HG02678 (cell line): ENCODE data around the gene SLC29A3.

ENCODE experiments used
- ATAC-seq: cut with Tn5 transposase; IDR thresholded peaks from one replicate; pipeline ENCODE4 v1.9.1; 2021; ENCODE audit warnings: mild to moderate bottlenecking, moderate library complexity; ENCODE audit not compliant: unreplicated experiment

The SLC29A3 gene

GRCh38 chr10:71390461-71390835, 71.4 kb downstream of the SLC29A3 start:
- ATAC-seq: no peak

DNA sequence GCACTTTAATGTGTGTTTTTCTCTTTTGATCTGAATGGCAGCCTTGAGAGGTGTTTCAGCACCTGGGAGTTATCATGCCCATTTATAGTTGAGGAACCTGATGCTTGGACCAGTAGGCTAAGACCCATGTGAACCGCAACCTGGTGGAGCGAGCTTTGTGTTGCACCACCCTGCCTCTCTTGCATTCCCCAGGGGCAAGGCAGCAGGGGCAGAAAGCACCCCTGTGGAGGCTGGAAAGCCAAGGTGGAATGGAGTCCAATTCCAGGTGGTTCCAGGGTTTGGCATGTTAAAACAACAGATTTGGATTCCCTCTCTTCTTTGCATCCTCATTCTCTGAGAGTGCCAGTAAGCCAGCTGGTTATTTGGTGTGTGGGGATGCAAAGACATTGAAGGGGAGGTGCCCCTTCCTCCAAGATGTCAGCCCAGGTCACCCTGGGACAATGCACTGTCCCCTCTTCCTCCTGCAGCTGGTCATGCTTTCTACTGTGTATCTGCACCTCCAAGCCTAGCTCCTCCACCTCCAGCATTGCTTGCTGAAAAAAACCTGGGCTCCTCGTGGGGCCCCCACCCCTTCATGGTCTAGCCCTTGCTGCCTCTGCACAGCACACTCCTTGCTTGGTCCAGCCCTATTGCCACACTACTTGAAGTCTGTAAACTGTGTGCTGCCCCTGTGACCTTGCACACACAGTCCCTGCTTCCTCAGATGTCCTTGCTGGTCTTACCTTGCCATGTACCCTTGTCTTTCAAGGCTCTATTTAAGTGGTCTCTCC, 72.0 kb downstream of the SLC29A3 start:
- ATAC-seq: no peak

DNA sequence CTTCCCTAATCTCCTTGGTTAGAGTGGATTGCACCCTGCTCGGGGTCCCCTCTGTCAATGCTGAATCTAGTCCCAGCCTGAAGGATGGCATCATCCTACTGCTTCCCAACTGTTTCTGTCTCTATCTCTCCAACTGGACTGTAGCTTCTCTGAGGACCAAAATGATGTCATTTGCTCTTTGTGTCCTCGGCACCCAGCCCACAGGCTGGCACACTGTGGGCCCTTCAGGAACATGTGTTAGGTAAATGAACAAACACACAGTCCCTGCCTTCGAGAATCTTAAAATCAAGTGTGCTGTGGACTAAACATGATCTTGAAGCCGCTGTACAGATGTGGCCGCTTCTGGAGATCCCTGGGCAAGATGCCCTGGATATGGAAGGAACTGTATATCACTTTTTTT, 72.6 kb downstream of the SLC29A3 start:
- ATAC-seq: no peak

DNA sequence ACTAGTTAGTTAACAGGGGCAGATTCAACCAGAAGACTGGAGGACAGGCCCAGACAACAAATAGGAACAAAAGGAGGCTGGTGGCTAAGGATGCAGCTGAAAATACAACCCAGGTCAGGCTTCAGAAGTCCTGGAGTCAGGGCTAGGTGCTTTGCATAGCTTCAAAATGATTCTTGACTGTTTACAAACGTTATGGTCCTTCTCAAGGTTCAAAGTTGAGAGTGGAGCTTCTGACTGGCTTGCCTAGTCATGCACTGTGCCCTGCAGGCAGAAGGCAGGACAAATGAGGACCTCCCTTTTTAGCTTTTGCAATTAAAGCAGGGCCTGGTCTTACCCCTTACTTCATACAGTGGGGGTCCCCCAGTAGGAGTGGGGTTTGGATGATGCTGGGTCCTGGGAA, 73.2 kb downstream of the SLC29A3 start:
- no peak for ATAC-seq

DNA sequence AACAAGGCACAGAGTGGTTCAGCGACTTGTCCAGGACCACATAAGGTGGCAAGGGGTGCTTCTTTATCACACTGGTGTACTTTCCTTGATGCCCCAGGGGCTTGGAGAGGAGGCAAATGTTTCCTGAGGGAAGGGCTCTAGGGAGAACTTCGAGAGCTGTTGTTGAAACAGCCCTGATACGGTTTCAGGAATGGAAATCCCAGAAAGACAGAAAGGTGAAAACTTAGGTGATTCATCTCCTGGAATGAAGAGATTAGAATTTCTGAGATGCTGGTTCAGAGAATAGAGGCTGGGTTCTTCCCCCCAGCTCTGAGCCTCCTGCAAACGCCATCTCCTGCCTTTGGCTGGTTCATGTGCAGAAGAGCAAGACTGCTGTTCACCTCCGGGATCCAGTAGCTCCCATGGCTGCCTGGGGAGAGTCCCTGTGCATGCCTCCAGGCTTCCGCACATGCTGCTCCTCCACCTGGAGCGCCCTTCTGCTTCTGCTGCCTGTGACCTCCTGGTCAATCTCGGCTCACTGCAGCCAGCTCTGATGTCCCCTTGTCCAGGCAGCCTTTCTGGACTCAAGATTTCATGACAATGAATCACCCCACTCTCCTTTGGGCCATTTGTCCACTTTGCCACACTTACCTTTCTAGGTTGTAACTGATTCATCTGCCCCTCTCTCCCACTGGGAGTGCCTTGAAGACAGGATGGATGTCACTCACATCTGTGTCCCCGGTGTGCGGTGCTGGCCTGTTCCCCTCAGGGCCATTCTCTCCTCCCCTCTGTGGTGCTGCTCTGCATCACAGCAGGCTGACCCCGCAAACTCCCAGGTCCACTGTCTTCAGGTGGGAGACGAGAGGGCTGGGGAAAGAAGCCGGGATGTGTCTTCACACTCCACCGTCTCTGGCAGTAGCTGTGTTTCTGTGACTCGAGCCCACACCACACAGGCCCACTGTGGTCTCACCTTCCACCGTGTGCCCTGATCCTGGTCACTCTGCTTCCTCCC, 74.0 kb downstream of the SLC29A3 start:
- no peak for ATAC-seq

DNA sequence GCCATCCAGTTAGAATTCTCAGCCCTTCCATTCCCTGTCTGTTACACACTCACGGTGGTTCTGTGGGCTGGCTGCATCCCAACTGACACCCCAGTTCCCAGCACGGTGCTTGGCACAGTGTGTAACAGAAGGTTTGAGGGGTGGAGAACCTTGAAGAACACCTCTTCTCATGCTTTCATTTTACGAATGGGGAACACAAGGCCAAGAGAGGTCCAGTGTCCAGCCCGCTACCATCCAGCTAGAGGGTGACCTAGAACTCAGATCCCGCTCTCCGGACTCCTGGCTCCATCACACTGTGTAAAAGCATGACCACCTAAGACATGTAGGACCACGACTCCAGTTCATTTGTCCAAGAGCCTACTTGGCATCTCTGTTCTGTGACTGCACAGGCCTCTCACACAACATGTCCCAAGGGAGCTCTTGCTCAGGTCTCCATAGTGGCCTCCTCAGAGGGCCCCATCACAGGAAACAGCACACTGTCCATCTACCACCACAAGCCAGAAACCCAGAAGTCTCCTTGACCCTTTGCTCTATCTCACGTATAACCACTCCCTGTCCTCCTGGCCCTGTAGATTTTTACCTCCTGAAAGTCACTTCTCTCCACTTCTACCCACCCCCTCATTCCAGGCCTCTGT, 74.9 kb downstream of the SLC29A3 start:
- no peak for ATAC-seq

DNA sequence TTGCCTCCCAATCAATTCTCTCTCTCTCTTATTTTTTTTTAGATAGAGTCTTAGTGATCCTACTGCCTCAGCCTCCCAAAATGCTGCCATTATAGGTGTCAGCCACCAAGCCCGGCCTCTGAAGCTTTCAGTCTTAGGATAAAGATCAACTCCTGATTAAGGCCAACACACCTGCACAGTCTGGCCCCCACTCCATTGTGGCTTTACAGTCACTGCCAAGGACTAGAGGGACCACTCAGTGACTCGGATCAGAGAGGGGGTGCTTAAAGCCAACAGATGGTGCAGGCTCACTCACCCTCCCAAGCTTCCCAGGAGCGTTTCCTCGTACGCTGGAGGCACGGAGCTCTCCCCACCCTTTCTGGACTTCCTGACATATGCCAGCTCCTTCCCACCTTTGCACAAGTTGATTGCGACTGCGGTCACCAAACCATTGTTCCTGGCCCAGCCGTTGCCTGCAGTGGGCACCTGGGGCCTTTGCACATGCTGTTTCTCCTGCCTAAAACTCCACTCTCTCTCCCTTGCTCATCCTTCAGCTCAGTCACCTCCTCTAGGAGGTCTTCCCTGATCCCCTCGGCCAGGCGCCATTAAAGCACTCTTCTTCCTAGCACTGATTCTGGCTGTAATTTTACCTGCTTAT, 76.0 kb downstream of the SLC29A3 start:
- no peak for ATAC-seq

- no peak for ATAC-seq
These were observed 76.6 kb downstream of the SLC29A3 start for GRCh38 chr10:71395621-71396020.

DNA sequence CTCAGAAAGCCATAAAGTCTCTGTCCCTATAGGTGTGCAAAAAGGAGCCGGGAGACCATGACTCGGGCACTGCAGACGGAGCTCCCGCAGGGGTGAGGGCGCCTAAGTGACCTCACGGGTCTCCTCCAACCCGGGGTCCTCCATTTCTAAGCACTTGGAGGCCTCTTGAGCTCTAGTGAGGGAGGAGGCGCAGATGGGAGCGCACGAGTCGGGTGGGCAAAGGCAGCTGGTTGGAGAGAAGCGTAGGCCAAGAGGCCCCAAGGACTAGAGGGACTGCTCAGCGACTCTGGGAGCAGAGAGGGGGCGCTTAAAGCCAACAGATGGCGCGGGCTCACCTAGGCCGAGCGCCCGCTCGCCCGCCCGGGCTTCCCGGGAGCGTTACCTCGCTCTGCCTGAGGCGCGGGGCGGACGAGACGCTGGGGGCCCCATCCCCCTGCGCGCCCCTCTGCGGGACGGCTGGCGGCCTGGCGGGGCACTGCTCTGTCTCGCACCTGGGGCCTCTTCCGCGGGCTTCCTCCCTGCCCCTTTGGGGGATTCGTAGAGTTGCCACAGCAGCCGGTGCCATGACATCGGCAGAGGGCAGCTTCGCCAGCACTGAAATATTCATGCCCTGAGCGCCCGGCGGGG, 77.1 kb downstream of the SLC29A3 start:
- no peak for ATAC-seq

GRCh38 chr10:71396711-71397295, 77.7 kb downstream of the SLC29A3 start, which contains the start of gene CDH23:
CDH23 (plus strand) TSS chr10:71396920; CDS start chr10:71439832, 42,912 bp downstream.
- ATAC-seq: no peak

GRCh38 chr10:71397296-71398212, 78.5 kb downstream of the SLC29A3 start:
- ATAC-seq: no peak

DNA sequence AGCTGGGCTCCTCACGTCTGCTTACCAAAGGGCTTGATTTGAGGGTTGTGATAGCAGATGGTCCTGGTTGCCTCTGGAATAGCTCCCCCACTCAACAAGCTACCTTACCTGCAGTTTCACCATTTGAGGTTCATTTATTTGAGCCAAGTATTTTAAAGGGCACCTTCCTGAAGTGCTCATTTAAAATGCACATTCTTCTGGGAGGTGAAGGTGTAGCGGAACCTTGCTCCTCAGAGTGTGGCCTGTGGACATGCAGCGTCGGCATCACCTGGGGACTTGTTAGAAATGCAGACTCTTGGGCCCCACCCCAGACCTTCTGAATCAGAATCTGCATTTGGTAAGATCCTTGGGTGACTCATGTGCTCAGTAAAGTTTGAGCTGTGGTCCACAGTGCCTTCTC, 79.9 kb downstream of the SLC29A3 start:
- ATAC-seq: no peak

- no peak for ATAC-seq
These were observed 80.9 kb downstream of the SLC29A3 start for GRCh38 chr10:71399946-71400345.

DNA sequence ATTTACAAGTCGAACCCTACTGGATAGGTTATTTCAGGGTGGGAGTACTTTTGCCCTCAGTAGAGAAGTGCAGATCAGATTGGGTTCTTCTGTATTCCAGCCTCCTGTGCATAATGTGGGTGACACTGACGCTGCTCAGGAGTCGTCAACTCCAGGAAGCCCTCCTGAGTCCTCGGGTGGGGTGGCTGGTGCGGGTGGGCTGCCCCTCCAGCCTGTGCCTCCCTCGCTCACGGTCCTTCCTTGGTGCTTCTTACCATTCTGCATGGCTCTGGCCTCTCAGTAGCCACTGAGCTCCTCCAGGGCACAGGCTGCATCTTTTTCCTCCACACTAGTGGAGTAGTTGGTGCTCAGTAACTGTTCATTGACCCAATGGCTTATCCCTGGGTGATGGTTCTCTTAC, 82.0 kb downstream of the SLC29A3 start:
- ATAC-seq: no peak

- ATAC-seq: no peak
These were observed 82.9 kb downstream of the SLC29A3 start for GRCh38 chr10:71402005-71402404.

- no peak for ATAC-seq
These were observed 85.6 kb downstream of the SLC29A3 start for GRCh38 chr10:71404503-71405295.

- no peak for ATAC-seq
These were observed 87.8 kb downstream of the SLC29A3 start for GRCh38 chr10:71406878-71407277.
